Cerebellar cortex (tissue), 1 donor: ENCODE results near the gene IL4R.
"Not testable (repeated sequence)": the region's sequence is repeated elsewhere in the genome, so short reads cannot be mapped to it uniquely, and the experiment has no call there.

Experiments
- DNase-seq: peaks from one replicate; pipeline ENCODE4 v3.0.0-alpha.2; 2015; ENCODE audit warnings: low spot score

Gene IL4R

DNA sequence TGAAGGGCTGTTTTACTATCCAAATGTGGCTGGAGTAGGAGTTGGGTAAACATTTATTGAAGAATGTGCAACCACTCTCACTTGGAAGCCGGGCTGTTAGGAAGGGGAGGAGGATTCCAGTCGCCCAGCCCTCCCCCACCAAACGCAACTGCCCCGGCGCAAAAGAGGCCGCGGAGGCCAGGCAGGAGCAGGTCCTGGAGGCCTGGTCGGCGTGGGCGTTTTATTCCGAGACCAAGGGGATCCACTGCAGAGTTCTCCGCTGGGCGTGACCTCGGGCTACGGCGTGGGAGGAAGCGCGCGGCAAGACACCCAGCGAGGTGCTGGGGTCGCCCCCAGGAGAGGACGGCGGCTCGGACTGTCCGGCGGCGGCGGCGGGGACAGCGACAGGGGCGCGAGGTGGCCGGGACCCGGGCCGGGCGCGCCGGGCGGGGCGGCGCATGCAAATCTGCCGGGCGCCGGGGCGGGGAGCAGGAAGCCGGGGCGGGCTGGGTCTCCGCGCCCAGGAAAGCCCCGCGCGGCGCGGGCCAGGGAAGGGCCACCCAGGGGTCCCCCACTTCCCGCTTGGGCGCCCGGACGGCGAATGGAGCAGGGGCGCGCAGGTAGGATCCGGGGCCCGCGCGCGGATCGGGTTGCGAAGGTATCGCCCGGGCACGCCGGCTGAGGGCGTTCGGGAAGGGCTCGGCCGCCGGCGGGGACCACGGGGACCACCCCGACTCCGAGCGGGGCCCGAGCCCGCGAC lies at the start of gene IL4R:
TSS of gene IL4R (plus strand) at position 553 of the 739 bp plus-strand sequence. CDS start 26,230 bp downstream, outside the sequence.
- no peak for DNase-seq

- DNase-seq: no peak
Measured at GRCh38 chr16:27264151-27264550, 49.6 kb upstream of the IL4R start.

DNA sequence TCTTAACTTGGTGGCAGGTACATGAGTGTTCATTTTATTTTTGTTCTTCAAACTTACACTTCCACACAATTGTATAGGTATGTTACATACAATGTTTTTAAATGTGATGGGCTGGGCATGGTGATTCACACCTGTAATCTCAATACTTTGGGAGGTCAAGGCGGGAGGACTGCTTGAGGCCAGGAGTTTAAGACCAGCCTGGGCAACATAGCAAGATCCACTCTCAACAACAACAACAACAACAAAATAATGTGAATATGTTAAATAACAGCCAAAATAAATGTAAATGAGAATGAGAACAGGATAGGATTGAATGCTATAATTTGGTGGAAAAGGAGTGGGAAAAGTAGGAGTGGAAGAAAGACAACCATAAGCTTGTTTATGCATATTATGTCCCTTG lies 47.8 kb upstream of the IL4R start:
- DNase-seq: no peak

DNA sequence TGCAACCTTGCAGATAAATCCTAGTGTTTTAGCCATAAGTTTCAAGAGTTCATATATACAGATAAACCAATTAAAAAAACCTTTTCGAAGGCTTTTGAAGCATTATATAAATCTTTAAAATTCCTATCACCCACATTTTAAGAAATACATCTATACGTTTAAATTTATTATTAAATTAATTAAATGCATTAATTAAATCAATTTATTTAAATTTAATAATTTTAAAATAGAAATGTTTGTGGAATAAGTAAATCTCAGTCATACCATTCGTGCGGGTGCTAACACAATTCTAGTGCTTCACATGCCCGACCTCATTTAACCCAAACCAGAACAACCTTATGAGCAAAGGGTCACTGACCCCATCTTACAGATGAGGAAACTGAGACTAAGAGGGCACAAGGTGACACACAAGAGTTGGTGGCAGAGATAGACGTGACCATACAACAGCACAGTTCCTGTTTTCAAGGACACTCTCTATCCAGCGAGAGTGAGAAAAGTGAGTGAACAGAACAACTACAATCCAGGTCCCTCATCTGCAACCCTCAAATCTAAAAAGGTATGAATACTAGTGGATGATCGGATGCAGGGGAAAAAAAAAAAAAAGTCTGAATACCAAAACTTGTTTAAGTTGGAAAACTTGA lies 46.6 kb upstream of the IL4R start:
- no peak for DNase-seq

DNA sequence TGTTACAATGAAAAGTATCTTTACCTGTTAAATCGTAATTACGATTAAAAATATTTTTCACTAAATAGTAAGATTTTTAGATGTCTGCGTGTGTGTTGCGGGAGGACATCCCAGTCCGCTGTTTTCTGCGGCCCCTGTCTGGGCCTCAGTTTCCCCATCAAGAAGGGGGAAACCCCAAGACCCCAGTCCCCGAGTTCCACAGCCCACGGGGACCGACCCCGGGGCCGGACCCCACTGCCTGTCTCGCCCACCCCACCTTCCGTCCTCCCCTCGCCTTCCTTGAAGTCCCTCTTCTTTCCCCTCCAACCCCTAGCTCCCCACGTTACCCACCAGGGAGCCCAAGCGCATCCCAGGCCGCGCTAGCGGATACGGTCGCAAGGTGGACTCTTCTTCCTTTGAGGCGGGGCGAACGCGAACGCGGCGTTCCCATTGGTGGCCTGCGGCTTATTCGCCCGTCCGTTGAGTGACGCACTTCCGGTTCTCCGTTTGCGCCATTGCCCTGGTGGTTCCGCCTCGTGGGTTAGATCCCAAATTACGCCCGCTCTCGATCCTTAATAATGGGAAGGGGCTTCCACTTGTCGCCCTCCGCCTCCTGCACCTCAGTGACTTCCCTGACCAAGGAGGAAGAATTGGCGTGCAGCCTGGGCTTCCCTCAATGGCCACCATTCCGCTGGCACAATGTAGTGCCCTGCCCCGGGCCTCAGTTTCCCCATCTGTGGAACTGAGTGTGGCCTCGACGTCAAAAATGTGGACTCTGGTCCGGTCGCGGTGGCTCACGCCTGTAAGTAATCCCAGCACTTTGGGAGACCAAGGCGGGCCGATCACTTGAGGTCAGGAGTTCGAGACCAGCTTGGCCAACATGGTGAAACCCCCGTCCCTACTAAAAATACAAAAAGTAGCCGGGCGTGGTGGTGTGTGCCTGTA lies 45.1 kb upstream of the IL4R start, which contains the start of gene NSMCE1:
TSS of gene NSMCE1 (minus strand) at position 397 of the 924 bp plus-strand sequence. CDS start 11,202 bp downstream, outside the sequence.
- DNase-seq: peak; percentile 97

- DNase-seq: no peak
Measured at GRCh38 chr16:27269300-27270150, 44.2 kb upstream of the IL4R start.

DNA sequence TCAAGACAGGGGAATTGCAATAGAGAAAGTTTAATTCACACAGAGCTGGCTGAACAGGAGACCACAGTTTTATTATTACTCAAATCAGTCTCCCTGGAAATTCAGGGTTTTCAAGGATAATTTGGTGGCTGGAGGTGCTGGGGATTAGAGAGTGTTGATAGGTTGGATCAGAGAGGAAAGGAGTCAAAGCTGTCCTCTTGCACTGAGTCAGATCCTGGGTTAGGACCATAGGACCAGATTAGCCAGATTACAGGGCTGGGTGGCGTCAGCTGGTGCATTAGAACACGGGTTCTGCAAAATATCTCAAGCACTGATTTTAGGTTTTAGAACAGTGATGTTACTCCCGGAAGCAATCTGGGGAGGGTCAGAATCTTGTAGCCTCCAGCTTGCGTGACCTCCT lies 43.4 kb upstream of the IL4R start:
- no peak for DNase-seq

DNA sequence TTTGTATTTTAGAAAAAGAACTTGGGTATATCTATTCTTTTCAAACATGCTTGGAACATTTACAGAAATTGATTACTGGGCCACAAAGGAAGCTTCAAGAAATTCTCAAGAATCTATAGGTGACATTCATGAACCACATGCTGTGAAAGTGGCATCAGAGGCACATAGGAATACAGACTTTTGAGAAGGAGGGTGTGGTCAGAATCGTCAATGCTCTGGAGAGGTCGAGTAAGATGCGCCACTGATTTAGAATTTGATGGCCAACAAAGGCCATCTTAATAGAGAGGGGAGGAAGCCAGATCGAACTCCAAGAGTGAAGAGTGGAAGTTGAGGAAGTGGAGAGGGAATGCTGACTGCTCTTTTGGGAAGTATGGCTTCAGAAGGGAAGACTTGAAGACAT lies 41.7 kb upstream of the IL4R start:
- DNase-seq: no peak

- DNase-seq: not testable (repeated sequence)
Measured at GRCh38 chr16:27272697-27273096, 41.1 kb upstream of the IL4R start.

- DNase-seq: no peak
Measured at GRCh38 chr16:27273330-27273669, 40.5 kb upstream of the IL4R start.

- DNase-seq: no peak
Measured at GRCh38 chr16:27273670-27274423, 39.9 kb upstream of the IL4R start.

GRCh38 chr16:27274424-27274874 lies 39.3 kb upstream of the IL4R start:
- not testable (repeated sequence) for DNase-seq

DNA sequence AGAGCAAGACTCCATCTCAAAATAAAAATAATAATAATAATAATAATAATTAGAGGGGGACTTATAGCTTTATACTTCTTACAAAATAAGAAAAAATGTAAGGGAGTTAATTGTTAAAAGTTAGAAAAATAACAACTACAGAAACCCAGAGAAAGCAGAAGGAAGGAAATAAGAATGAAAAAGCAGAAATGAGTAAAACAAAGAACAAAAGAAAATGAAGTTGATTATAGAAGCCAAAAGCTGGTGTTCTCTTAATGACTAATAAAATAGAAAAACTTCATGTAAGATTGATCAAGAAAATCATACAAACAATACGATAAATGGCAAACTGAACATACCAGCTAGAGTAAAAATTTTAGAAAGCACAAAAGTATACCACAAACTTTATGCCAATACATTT lies 38.4 kb upstream of the IL4R start:
- DNase-seq: no peak

DNA sequence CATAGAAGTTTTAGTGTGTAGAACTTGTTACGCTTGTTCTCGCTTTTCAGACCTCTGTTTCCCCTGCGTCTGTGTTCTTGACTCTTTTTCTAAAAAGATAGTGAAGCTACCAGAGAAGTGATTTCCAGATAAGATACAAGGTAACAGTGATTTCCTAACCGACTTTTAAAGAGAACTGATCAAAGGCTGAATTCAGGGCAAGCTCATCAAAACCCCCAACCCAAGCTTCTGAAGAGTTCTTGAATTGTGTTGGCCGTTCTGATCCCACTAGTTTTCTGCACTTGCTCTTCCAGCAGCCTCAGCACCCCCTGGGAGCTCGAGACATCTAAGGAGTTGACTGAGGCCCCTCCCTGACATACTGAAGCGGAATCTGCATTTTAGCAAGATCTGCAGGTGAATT lies 32.5 kb upstream of the IL4R start:
- no peak for DNase-seq

- no peak for DNase-seq
Measured at GRCh38 chr16:27284865-27285675, 28.7 kb upstream of the IL4R start.

- DNase-seq: no peak
Measured at GRCh38 chr16:27285676-27286196, 28.0 kb upstream of the IL4R start.

- no peak for DNase-seq
Measured at GRCh38 chr16:27286451-27286850, 27.3 kb upstream of the IL4R start.

- no peak for DNase-seq
Measured at GRCh38 chr16:27287051-27287811, 26.5 kb upstream of the IL4R start.

GRCh38 chr16:27287887-27288286 lies 25.9 kb upstream of the IL4R start:
- no peak for DNase-seq
